Activated CD8-positive, alpha-beta memory T cell treated with anti-CD3 and anti-CD28 coated beads for 24 hours (primary cell): ENCODE data around the gene ALOX12.
"Not testable (repeated sequence)": the region's sequence is repeated elsewhere in the genome, so short reads cannot be mapped to it uniquely, and the experiment has no call there.

Experiments used
- DNase-seq: peaks from one replicate; pipeline ENCODE4 v3.0.0-alpha.2; 2020

The ALOX12 gene, protein sequence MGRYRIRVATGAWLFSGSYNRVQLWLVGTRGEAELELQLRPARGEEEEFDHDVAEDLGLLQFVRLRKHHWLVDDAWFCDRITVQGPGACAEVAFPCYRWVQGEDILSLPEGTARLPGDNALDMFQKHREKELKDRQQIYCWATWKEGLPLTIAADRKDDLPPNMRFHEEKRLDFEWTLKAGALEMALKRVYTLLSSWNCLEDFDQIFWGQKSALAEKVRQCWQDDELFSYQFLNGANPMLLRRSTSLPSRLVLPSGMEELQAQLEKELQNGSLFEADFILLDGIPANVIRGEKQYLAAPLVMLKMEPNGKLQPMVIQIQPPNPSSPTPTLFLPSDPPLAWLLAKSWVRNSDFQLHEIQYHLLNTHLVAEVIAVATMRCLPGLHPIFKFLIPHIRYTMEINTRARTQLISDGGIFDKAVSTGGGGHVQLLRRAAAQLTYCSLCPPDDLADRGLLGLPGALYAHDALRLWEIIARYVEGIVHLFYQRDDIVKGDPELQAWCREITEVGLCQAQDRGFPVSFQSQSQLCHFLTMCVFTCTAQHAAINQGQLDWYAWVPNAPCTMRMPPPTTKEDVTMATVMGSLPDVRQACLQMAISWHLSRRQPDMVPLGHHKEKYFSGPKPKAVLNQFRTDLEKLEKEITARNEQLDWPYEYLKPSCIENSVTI

GRCh38 chr17:6995500-6996255, at the start of gene ALOX12:
TSS of gene ALOX12 (plus strand) at chr17:6996049. CDS start at chr17:6996118, 69 bp downstream.
- DNase-seq: no peak

GRCh38 chr17:6947745-6948144, 48.1 kb upstream of the ALOX12 start:
- DNase-seq: no peak

GRCh38 chr17:6948562-6948961, 47.3 kb upstream of the ALOX12 start:
- DNase-seq: no peak

- no peak for DNase-seq
These were observed 46.9 kb upstream of the ALOX12 start for GRCh38 chr17:6948976-6949375.

DNA sequence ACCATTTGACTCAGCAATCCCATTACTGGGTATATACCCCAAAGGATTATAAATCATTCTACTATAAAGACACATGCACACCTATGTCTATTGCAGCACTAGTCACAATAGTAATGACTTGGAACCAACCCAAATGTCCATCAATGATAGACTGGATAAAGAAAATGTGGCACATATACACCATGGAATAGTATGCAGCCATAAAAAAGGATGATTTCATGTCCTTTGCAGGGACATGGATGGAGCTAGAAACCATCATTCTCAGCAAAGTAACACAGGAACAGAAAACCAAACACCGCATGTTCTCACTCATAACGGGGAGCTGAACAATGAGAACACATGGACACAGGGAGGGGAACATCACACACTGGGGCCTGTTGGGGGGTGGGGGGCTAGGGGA, 44.9 kb upstream of the ALOX12 start:
- not testable (repeated sequence) for DNase-seq

- no peak for DNase-seq
These were observed 42.2 kb upstream of the ALOX12 start for GRCh38 chr17:6953689-6954088.

- no peak for DNase-seq
These were observed 36.1 kb upstream of the ALOX12 start for GRCh38 chr17:6959700-6960099.

GRCh38 chr17:6969323-6969726, 26.5 kb upstream of the ALOX12 start:
- DNase-seq: no peak

DNA sequence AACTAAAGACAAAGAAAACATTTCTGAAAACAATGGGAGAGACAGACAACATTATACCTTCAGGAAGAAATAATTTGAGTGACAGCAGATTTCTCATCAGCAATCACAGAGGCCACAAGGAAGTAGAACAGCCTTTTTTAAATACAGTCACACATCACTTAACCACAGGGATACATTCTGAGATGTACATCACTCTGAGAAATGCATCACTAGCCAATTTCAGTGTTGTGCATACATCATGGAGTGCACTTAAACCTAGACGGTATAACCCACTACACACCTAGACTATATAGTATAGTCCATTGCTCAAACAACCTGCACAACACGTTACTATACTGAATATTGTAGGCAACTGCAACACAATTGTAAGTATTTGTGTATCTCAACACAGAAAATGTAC, 24.9 kb upstream of the ALOX12 start:
- DNase-seq: no peak

- not testable (repeated sequence) for DNase-seq
These were observed 16.4 kb upstream of the ALOX12 start for GRCh38 chr17:6979440-6979839.

- DNase-seq: no peak
These were observed 14.4 kb upstream of the ALOX12 start for GRCh38 chr17:6981426-6981825.

DNA sequence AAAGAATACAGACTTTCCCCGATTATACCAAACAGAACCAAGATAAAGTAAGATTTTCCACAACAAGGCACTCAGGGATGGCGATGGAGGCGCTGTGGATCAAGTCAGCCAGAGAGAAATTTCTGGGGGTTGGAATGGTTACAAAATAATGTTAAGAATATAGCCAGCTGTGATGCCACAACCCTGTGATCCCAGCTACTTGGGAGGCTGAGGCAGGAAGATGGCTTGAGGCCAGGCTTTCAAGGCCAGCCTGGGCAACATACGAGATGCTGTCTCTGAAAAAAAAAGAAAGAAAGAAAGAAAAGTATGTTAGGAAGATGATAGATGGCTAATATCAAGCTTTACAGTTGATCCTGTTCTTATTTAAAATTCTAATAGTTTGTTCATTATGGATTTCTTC, 10.6 kb upstream of the ALOX12 start:
- DNase-seq: no peak

DNA sequence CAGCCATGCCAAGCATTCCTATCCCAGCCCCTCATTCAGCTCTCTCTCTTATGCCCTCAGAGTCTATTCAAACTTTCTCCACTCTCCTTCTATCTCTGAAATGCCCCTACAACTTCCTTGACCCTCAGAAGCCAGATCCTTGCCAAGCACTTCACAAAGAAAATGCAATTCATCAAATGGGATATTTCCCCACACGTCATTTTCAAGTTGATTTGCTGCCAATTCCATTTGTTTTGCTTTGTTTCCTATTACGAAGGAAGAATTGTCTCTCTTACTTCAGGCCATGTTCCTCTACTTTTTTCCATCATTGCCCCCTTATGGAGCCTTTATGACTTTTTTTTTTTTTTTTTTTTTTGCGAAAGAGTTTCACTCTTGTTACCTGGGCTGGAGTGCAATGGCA, 9.2 kb upstream of the ALOX12 start:
- no peak for DNase-seq

DNA sequence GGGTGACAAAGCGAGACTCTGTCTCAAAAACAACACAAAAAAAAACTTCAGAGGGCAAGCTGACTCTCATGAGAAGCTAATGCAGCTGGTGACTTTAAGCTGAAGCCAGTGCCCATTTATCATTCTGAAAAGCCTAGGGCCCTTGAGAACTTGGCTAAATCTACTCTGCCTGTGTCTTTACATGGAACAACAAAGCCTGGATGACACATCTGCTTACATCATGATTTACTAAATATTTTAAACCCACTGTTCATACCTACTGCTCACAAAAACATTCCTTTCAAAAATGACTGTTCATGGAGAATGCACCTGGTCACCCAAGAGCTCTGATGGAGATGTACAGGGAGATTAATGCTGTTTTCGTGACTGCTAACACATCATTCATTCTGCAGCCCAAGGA, 6.1 kb upstream of the ALOX12 start:
- peak; percentile 5 for DNase-seq

GRCh38 chr17:6993613-6994056, 2.2 kb upstream of the ALOX12 start:
- not testable (repeated sequence) for DNase-seq

DNA sequence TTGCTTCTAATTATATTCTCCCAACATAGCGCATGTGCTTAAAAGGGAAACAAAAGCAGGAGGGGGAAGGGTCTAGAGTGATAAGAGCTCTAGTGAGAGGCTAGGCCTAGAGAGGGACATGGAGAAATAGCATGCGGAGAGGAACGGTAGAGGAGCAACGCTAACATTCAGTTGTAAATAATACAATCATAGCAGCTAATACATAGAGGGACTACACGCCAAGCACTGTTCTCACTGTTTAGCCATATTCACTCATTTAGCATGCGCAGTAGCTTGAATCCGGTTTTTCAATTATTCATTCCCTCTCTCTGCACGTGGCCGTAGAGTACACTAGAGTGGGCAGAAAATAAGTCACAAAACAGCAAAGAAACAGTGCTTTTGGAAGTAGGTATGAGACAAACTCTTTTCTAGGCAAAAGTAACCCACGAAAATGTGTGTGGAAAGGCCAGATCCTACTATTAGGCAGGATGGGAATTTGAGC, 1.7 kb upstream of the ALOX12 start:
- DNase-seq: no peak

GRCh38 chr17:6994666-6995256, 1.1 kb upstream of the ALOX12 start:
- DNase-seq: no peak

DNA sequence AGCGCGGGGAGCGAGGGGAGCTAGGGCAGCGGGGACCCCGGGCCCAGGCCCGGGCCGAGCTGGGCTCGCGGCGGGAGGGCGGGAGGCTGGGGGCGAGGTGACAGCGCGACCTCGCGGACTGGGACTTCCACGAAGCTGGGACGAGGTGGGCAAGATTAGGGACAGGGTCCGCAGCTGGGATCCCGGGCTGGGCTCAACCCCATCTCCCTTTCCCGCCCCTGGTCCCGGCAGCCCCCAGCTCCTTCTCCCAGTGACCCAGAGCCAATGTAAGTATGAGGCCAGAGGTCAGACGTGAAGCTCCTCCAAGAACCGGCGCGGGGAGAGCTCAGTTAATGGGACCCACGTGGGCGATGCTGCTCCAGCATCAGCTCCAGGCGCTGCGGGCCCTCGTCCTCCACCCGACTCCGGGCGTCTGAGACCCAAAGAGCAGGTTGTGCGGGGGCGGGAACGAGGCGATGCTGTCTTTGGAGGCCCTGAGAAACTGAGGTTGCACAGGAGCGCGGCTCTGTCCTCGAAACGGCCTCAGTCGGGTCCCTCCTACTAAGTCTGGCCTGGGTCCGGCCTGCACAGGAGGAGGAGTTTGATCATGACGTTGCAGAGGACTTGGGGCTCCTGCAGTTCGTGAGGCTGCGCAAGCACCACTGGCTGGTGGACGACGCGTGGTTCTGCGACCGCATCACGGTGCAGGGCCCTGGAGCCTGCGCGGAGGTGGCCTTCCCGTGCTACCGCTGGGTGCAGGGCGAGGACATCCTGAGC, 585 bp downstream of the ALOX12 start:
- no peak for DNase-seq

- no peak for DNase-seq
These were observed 1.3 kb downstream of the ALOX12 start for GRCh38 chr17:6997171-6997570.

DNA sequence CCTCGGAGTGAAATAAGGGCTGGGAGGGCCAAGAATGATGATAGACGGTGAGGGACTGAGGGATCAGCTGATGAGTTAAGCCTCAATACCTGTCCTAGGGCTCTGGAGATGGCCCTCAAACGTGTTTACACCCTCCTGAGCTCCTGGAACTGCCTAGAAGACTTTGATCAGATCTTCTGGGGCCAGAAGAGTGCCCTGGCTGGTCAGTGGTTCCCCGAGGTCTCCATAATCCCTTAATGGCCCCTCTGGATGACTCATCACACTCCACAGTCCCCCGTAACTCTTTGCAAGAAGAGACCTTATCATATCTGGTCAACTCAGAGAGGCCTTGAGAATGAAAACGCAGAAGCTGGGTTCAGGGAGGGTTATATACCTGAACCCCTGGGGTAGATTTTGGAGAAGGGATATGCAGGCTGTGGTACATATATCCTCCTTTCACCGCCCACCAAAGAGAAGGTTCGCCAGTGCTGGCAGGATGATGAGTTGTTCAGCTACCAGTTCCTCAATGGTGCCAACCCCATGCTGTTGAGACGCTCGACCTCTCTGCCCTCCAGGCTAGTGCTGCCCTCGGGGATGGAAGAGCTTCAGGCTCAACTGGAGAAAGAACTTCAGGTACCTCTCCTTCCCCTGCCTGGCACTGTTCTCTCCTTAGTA, 3.1 kb downstream of the ALOX12 start:
- DNase-seq: no peak

- no peak for DNase-seq
These were observed 5.6 kb downstream of the ALOX12 start for GRCh38 chr17:7001318-7001961.
